Measurements from ENCODE around the gene BAG3.

GRCh38 chr10:119630300-119630699 lies 20.9 kb upstream of the BAG3 start:
- no peak for TF ChIP-seq CTCF (tag by site-specific recombination; IDR thresholded peaks at IDR 0.05)
- TF ChIP-seq ZNF660 (tag by site-specific recombination; IDR thresholded peaks at IDR 0.05): no peak
- TF ChIP-seq GLIS2 (tag by site-specific recombination; IDR thresholded peaks at IDR 0.05): no peak
- TF ChIP-seq ZNF76 (tag by site-specific recombination; IDR thresholded peaks at IDR 0.05; ENCODE audit: borderline replicate concordance, low read depth): no peak
- 0 out of 2 replicates have a peak, but pooled peaks have one; percentile 28 for TF ChIP-seq PRDM10 (tag by site-specific recombination; IDR thresholded peaks at IDR 0.05)
- TF ChIP-seq WT1 (tag by site-specific recombination; IDR thresholded peaks at IDR 0.05): no peak
- no peak for TF ChIP-seq ZNF830 (tag by site-specific recombination; IDR thresholded peaks at IDR 0.05; ENCODE audit: low read depth)
- no peak for TF ChIP-seq SETDB1 (IDR thresholded peaks at IDR 0.05; ENCODE audit: insufficient read length, low read length)
- TF ChIP-seq ZNF366 (tag by site-specific recombination; conservative IDR thresholded peaks at IDR 0.05): no peak
- no peak for TF ChIP-seq ELK4 (IDR thresholded peaks at IDR 0.05; ENCODE audit: borderline replicate concordance, low read depth, low read length)

Measured in HEK293 (cell line).